Bladder microvascular endothelial cell (primary cell): ENCODE data around the gene CLDN16. TPM values are rescaled to one million over a fixed set of nuclear protein-coding genes. Genes with fewer than 3 reads are reported as not detected.

Experiments used
- total RNA-seq: library from RNA; depleted of rRNA; stranded (reverse); fragments of >200 nt; gene quantifications from 2 replicates; pipeline ENCODE4 v1.2.3, GENCODE V29; 2014

Gene CLDN16, protein sequence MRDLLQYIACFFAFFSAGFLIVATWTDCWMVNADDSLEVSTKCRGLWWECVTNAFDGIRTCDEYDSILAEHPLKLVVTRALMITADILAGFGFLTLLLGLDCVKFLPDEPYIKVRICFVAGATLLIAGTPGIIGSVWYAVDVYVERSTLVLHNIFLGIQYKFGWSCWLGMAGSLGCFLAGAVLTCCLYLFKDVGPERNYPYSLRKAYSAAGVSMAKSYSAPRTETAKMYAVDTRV
- total RNA-seq: 0.06 TPM in 1 of 2 replicates, not detected in the other

DNA sequence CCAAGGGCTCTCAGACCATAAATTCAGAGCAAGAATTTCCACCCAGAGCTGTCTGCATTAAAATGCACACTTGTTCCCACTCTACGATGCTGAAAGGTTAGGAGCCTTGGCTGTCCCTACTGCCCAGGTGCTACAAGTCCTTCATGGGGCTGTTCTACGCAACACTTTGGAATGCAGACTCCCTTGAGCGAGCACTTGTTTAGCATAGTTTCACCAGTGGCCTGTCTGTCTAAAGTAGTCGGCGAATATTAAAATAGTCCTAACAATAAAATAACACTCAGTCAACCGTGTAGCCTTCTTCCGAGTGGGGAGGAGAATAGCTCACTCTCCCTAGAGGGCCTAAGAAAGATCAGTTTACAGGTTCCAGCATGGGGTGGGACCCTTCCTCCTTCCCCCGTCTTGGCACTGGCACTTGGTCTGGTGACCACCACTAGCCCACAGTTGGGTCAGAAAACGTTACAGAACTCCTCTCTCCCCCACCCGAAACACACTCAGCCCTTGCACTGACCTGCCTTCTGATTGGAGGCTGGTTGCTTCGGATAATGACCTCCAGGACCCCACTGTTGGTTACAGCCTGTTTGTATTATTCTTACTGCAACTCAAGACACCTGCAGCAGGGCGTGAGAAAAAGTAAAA lies at the start of gene CLDN16:
Gene CLDN16, plus strand, starts transcription at position 586 of the 636 bp plus-strand sequence. CDS start 167 bp downstream, outside the sequence.

DNA sequence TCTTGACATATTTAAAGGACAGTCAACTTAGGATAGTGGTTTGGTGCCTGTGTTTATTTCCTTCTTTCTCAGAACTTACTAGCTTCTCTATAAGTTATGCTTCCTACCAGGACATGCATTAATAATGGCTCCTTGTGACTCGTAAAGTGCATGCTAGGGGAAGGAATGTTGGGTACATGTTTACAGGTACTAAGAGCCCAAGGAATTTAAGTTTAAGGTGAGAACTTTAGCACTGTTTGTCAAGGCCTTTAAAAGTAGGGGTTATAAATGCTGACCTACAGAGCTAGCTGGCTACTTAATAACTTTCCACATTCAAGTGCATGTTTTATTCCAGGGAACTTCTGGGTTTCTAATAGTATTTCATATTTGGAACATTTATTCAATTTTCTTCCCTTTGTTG lies 61.8 kb downstream of the CLDN16 start, which contains the start of gene TMEM207:
Gene TMEM207, minus strand, starts transcription at position 101 of the 400 bp plus-strand sequence. Its CDS starts 92 bp downstream, at position 9.

Other genes with a start within 250 kb of the CLDN16 start
- gene CLDN1, start 65.7 kb upstream of the CLDN16 start, total RNA-seq: 0.16 and 4.7 TPM in 2 replicates
- gene TMEM207, start 61.7 kb downstream of the CLDN16 start, total RNA-seq: not detected in 2 replicates
- gene IL1RAP, start 125.9 kb downstream of the CLDN16 start, total RNA-seq: 3.9 and 8.1 TPM in 2 replicates